ENCODE measurements around the gene SMARCD3.
A peak's percentile ranks its signal among the peaks of the same experiment; 100 is the strongest.

Gene SMARCD3

DNA sequence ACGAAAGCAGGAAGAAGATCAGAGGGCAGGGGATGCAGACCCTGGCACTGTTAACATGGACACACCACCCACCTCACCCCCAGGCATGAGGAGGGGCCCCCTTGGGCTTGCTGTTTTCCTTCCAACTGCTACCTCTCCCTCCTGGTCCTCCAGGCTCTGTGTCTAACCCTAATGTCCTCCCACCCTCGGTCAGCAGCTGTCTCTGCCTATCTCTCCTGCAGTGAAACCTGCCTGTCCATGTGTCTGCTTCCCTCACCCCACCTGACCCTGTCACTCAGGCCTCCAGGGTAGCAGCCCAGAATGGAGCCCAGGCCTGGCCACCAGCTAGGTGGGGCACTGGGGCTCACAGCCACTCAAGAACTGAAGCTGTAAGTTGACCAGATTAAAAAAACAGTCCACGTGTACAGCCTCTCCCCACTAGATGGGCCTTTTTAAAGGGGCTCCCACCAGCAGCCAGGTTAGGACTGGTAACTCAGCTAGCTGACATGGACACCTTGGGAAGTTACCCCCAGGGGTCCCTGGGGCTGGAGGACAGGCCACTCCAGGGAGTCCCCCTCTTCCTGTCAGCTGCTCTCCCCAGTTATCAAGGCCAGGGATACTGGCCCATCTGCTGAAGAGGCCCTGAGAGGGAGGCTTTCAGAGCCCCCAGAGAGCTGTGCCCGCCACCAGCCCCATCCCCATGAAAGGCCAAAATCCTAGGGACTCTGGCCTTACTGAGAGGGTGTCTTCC is 1.5 kb downstream of the SMARCD3 start:
- DNase-seq: no peak

- no peak for DNase-seq
Measured at GRCh38 chr7:151246102-151246850, 2.2 kb downstream of the SMARCD3 start.

DNA sequence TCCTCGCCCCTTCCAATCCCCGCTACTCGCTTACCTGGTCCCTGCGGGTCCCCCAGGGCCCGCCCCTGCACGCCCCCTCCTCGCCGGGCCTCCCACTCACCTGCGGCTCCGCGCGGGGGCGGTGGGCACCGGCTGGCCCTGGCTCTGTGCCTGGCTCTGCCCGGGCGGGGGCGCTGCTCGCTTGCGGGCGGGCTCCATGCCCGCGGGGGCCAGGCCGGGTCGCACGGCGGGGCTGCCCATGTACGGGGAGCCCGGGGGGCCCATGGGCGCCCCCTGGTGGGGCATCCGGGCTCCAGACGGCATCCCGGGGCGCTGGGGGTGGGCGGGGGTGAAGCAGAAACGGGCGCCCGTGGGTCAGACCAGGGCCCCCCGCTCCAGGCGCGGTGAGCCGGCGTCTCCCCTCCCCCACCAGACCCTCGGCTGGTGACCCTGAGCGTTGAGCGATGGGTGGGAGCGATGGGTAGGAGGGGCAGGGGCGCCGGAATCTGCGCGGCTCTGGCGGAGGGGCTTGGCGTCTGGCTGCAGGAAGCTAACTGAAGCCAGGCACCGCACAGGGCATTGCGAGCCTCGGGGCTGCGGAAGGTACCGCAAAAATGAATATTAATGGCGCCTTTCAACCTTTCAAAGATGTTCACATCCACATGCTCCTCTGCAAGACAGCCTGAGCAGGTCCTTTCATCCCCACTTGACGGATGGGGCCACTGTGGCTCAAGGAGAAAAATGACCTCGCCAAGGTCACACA is 3.0 kb downstream of the SMARCD3 start:
- DNase-seq: peak; percentile 64

DNA sequence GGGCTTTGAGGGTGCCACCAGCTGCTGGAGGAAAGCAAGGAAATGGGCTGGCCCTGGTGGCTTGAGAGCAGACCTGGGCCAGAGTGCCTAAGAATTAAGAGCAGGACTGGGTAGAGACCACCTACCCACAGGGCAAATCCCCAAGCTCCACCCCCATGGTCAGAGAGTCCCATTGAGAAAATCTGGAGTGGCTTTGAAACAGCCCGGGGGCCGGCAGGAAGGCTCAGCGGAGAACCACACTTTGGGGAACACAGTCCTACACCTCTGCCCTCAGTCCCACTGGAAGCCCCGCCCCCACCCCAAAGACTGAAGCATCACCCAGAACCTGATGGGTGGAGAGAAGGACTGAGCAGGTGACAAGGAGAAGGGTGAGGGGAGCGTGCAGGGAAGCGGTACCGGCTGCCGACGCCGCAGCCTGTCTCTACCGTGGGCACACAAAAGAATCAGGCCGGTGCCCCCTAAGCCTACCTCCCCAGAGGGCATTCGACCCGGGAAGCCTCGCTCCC is 3.6 kb downstream of the SMARCD3 start:
- no peak for DNase-seq

- peak; percentile 46 for DNase-seq
Measured at GRCh38 chr7:151244196-151244840, 4.2 kb downstream of the SMARCD3 start.

GRCh38 chr7:151243408-151244195 is 4.9 kb downstream of the SMARCD3 start:
- DNase-seq: peak; percentile 31

DNA sequence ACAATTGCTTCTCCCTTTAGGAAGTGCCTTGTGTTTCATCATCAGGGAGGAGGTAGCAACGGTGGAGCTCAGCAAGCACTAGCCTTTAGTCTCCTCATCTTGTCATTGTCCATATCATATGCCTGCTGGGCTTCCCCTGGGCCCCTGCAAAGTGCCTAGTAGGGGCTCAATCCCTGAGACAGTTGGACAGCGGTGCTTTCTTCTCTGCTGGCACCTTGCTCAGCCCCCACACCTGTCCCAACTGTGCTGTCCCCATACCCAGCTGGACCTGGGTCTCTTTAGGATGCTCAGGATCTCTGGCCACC is 5.5 kb downstream of the SMARCD3 start:
- no peak for DNase-seq

- DNase-seq: no peak
Measured at GRCh38 chr7:151242159-151243044, 6.1 kb downstream of the SMARCD3 start.

GRCh38 chr7:151241755-151242096 is 6.8 kb downstream of the SMARCD3 start:
- DNase-seq: no peak

- no peak for DNase-seq
Measured at GRCh38 chr7:151240942-151241754, 7.3 kb downstream of the SMARCD3 start.

DNA sequence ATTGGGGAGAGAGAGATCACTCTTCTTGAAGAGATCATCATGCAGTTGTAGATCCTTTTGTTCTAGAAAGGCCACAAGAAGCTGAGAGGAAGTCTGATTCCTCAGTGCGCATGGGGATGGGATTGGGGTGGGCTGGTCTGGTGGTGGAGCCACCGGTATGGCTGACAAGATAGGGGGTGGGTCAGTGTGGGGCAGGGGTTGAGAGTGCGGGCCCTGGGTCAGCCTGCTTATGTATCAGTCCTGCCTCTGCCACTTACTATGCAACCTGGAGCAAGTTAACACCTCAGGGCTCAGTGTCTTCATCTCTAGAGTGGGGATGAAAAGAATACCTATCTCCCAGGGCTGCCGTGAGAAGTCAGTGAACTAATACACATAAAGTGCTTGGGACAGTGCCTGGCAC is 8.0 kb downstream of the SMARCD3 start:
- DNase-seq: no peak

DNA sequence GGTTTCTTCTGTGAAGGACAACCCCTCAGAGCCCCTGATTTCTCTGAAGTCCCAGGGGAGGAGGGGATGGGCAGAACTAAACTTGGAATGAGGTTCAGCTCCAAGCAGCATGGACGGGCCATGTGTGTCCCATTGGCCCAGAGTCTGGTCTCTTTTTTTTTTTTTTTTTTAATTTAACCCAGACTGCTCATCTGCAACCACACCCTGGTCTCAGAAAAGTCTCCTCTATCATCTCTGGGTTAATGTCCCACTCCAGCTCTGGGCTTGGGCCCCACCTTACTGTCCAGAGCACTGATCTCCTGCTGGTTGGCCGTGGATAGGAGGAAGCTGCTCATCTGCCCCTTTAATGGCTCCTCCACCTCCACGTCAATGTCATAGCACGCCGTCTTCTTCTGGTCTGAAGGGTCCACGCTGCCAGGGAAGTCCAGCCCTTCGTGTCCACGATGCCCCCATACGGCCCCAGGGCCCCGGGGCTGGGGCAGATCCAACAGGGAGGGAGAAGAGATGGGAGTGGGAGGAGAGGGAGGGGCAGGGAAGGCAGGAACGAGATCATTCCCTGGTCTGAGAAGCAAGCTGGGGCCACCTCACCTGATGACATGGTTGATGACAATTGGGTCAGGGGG is 8.5 kb downstream of the SMARCD3 start:
- no peak for DNase-seq

GRCh38 chr7:151238924-151239836 is 9.3 kb downstream of the SMARCD3 start:
- DNase-seq: no peak

GRCh38 chr7:151238190-151238810 is 10.2 kb downstream of the SMARCD3 start:
- DNase-seq: no peak

DNA sequence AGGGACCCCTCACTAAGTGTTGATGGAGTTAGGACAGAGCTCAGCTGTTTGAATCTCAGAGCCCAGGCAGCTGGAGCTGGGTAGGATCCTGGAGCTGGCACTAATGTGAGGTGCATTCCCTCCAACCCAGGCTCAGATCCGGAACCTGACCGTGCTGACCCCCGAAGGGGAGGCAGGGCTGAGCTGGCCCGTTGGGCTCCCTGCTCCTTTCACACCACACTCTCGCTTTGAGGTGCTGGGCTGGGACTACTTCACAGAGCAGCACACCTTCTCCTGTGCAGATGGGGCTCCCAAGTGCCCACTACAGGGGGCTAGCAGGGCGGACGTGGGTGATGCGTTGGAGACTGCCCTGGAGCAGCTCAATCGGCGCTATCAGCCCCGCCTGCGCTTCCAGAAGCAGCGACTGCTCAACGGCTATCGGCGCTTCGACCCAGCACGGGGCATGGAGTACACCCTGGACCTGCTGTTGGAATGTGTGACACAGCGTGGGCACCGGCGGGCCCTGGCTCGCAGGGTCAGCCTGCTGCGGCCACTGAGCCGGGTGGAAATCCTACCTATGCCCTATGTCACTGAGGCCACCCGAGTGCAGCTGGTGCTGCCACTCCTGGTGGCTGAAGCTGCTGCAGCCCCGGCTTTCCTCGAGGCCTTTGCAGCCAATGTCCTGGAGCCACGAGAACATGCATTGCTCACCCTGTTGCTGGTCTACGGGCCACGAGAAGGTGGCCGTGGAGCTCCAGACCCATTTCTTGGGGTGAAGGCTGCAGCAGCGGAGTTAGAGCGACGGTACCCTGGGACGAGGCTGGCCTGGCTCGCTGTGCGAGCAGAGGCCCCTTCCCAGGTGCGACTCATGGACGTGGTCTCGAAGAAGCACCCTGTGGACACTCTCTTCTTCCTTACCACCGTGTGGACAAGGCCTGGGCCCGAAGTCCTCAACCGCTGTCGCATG is 11.0 kb downstream of the SMARCD3 start:
- DNase-seq: no peak

GRCh38 chr7:151236406-151236805 is 12.1 kb downstream of the SMARCD3 start:
- no peak for DNase-seq
